DND-41 (cell line): Measurements from ENCODE around the gene THRB.

Source experiments
- ATAC-seq: fragments of 200-7000 bp; cut with Tn5 transposase; 3 replicates; pipeline ENCODE4 v1.9.1; 2021; ENCODE audit warnings: low read depth; ENCODE audit not compliant: insufficient read depth
- DNase-seq: peaks from one replicate; pipeline ENCODE4 v3.0.0-alpha.2; 2020
- H2AFZ ChIP-seq: 2 replicates; pipeline ENCODE4 v1.6.0; 2012; ENCODE audit warnings: low read depth, low read length
- H3K27ac ChIP-seq: 2 replicates; pipeline ENCODE4 v1.5.1; 2012; ENCODE audit warnings: low read length, inconsistent platforms
- H3K27me3 ChIP-seq: fragments of 200-600 bp; sonication (generic); 2 replicates; pipeline ENCODE4 v1.6.0; 2012; ENCODE audit warnings: low read length, mild to moderate bottlenecking, inconsistent platforms; ENCODE audit not compliant: insufficient read depth, poor library complexity
- H3K36me3 ChIP-seq: 2 replicates; pipeline ENCODE4 v1.5.1; 2012; ENCODE audit warnings: low read length, inconsistent platforms; ENCODE audit not compliant: insufficient read depth
- H3K4me1 ChIP-seq: 2 replicates; pipeline ENCODE4 v1.5.1; 2012; ENCODE audit warnings: mild to moderate bottlenecking, low read length; ENCODE audit not compliant: insufficient read depth
- H3K4me2 ChIP-seq: 2 replicates; pipeline ENCODE4 v1.6.0; 2012; ENCODE audit warnings: mild to moderate bottlenecking, moderate library complexity, low read length, inconsistent platforms; ENCODE audit not compliant: insufficient read depth
- H3K4me3 ChIP-seq, 2 experiments: fragments of 200-600 bp in 1 of 2; shearing (Covaris generic) in 1 of 2; 2 replicates each; pipeline ENCODE4 v1.5.1; 2012 to 2016; ENCODE audit warnings: inconsistent platforms in 2 of 2, low read length in 2 of 2, mild to moderate bottlenecking in 2 of 2, low read depth in 1 of 2, moderate library complexity in 1 of 2
- H3K79me2 ChIP-seq: 2 replicates; pipeline ENCODE4 v1.6.0; 2012; ENCODE audit warnings: low read length, inconsistent platforms; ENCODE audit not compliant: insufficient read depth
- H3K9ac ChIP-seq: 2 replicates; pipeline ENCODE4 v1.6.0; 2012; ENCODE audit warnings: low read depth, mild to moderate bottlenecking, inconsistent platforms, low read length, moderate library complexity
- H3K9me3 ChIP-seq: 2 replicates; pipeline ENCODE4 v1.5.1; 2012; ENCODE audit warnings: low read length, moderate library complexity, mild to moderate bottlenecking, inconsistent platforms; ENCODE audit not compliant: insufficient read depth, severe bottlenecking
- H4K20me1 ChIP-seq: 2 replicates; pipeline ENCODE4 v1.6.0; 2012; ENCODE audit warnings: low read length; ENCODE audit not compliant: insufficient read depth
- CTCF ChIP-seq: IDR thresholded peaks from 2 replicates; pipeline ENCODE4 v1.5.1; 2012; ENCODE audit warnings: borderline replicate concordance, low read length, moderate library complexity, mild to moderate bottlenecking; ENCODE audit not compliant: poor library complexity, severe bottlenecking; ENCODE audit errors: extremely low read depth
- EZH2 ChIP-seq: IDR thresholded peaks from 3 replicates; pipeline ENCODE4 v1.6.1; 2012; ENCODE audit warnings: borderline replicate concordance, low read depth, mild to moderate bottlenecking, moderate library complexity, low read length, inconsistent platforms; ENCODE audit not compliant: severe bottlenecking

The THRB gene

GRCh38 chr3:24472358-24472757, 22.3 kb downstream of the THRB start:
- no peaks in the 10 kb centered on the region for H3K79me2 ChIP-seq
- no peaks in the 10 kb centered on the region for H3K27me3 ChIP-seq
- H3K4me3 ChIP-seq = no peak overlapping the region
- no peak overlapping the region for H3K9ac ChIP-seq
- TF ChIP-seq CTCF = no peak
- TF ChIP-seq EZH2 = no peak
- H3K27ac ChIP-seq = no peak overlapping the region
- H4K20me1 ChIP-seq = no peaks in the 10 kb centered on the region
- H3K4me2 ChIP-seq = no peak overlapping the region
- no peaks in the 10 kb centered on the region for H3K36me3 ChIP-seq
- no peaks in the 10 kb centered on the region for H3K9me3 ChIP-seq
- no peak for DNase-seq
- no peak overlapping the region for H2AFZ ChIP-seq
- H3K4me1 ChIP-seq = no peaks in the 10 kb centered on the region
- ATAC-seq = no peak

- no peaks in the 10 kb centered on the region for H3K36me3 ChIP-seq
- H3K9ac ChIP-seq = no peak overlapping the region
- H3K79me2 ChIP-seq = no peaks in the 10 kb centered on the region
- no peaks in the 10 kb centered on the region for H3K4me1 ChIP-seq
- no peak overlapping the region for H3K4me3 ChIP-seq
- H4K20me1 ChIP-seq = no peaks in the 10 kb centered on the region
- no peak overlapping the region for H3K27ac ChIP-seq
- H2AFZ ChIP-seq = no peak overlapping the region
- H3K27me3 ChIP-seq = no peaks in the 10 kb centered on the region
- DNase-seq (no peak), ATAC-seq (no peak)
- no peaks in the 10 kb centered on the region for H3K9me3 ChIP-seq
- H3K4me2 ChIP-seq = no peak overlapping the region
- no peak for TF ChIP-seq EZH2
- TF ChIP-seq CTCF = no peak
Observed at GRCh38 chr3:24471486-24471885, 23.2 kb downstream of the THRB start.

- Histone ChIP-seq H3K4me2 (no peak overlapping the region), H3K4me1 (no peaks in the 10 kb centered on the region), H3K4me3 (no peak overlapping the region), H3K27me3 (no peaks in the 10 kb centered on the region), H3K79me2 (no peaks in the 10 kb centered on the region), H4K20me1 (no peaks in the 10 kb centered on the region), H3K9ac (no peak overlapping the region), H2AFZ (no peak overlapping the region), H3K36me3 (no peaks in the 10 kb centered on the region), H3K9me3 (no peaks in the 10 kb centered on the region), H3K27ac (no peak overlapping the region)
- TF ChIP-seq CTCF (no peak), EZH2 (no peak)
- DNase-seq (no peak), ATAC-seq (no peak)
Observed at GRCh38 chr3:24470277-24470676, 24.4 kb downstream of the THRB start.

- Histone ChIP-seq H3K4me2 (no peak overlapping the region), H3K79me2 (no peaks in the 10 kb centered on the region), H3K27ac (no peak overlapping the region), H3K4me1 (no peaks in the 10 kb centered on the region), H3K4me3 (no peak overlapping the region), H3K36me3 (no peaks in the 10 kb centered on the region), H2AFZ (no peak overlapping the region), H3K27me3 (no peaks in the 10 kb centered on the region), H4K20me1 (no peaks in the 10 kb centered on the region), H3K9ac (no peak overlapping the region), H3K9me3 (no peaks in the 10 kb centered on the region)
- TF ChIP-seq CTCF (no peak), EZH2 (no peak)
- DNase-seq = no peak
- ATAC-seq = no peak
Observed at GRCh38 chr3:24464389-24464788, 30.3 kb downstream of the THRB start.
